DND-41 (cell line): ENCODE results near the gene LAGE3.

Source experiments
- ATAC-seq: fragments of 200-7000 bp; cut with Tn5 transposase; 3 replicates; pipeline ENCODE4 v1.9.1; 2021; ENCODE audit warnings: low read depth; ENCODE audit not compliant: insufficient read depth
- DNase-seq: peaks from one replicate; pipeline ENCODE4 v3.0.0-alpha.2; 2020
- H2AFZ ChIP-seq: 2 replicates; pipeline ENCODE4 v1.6.0; 2012; ENCODE audit warnings: low read depth, low read length
- H3K27ac ChIP-seq: 2 replicates; pipeline ENCODE4 v1.5.1; 2012; ENCODE audit warnings: low read length, inconsistent platforms
- H3K27me3 ChIP-seq: fragments of 200-600 bp; sonication (generic); 2 replicates; pipeline ENCODE4 v1.6.0; 2012; ENCODE audit warnings: low read length, mild to moderate bottlenecking, inconsistent platforms; ENCODE audit not compliant: insufficient read depth, poor library complexity
- H3K36me3 ChIP-seq: 2 replicates; pipeline ENCODE4 v1.5.1; 2012; ENCODE audit warnings: low read length, inconsistent platforms; ENCODE audit not compliant: insufficient read depth
- H3K4me1 ChIP-seq: 2 replicates; pipeline ENCODE4 v1.5.1; 2012; ENCODE audit warnings: mild to moderate bottlenecking, low read length; ENCODE audit not compliant: insufficient read depth
- H3K4me2 ChIP-seq: 2 replicates; pipeline ENCODE4 v1.6.0; 2012; ENCODE audit warnings: mild to moderate bottlenecking, moderate library complexity, low read length, inconsistent platforms; ENCODE audit not compliant: insufficient read depth
- H3K4me3 ChIP-seq, 2 experiments: fragments of 200-600 bp in 1 of 2; shearing (Covaris generic) in 1 of 2; 2 replicates each; pipeline ENCODE4 v1.5.1; 2012 to 2016; ENCODE audit warnings: inconsistent platforms in 2 of 2, low read length in 2 of 2, mild to moderate bottlenecking in 2 of 2, low read depth in 1 of 2, moderate library complexity in 1 of 2
- H3K79me2 ChIP-seq: 2 replicates; pipeline ENCODE4 v1.6.0; 2012; ENCODE audit warnings: low read length, inconsistent platforms; ENCODE audit not compliant: insufficient read depth
- H3K9ac ChIP-seq: 2 replicates; pipeline ENCODE4 v1.6.0; 2012; ENCODE audit warnings: low read depth, mild to moderate bottlenecking, inconsistent platforms, low read length, moderate library complexity
- H3K9me3 ChIP-seq: 2 replicates; pipeline ENCODE4 v1.5.1; 2012; ENCODE audit warnings: low read length, moderate library complexity, mild to moderate bottlenecking, inconsistent platforms; ENCODE audit not compliant: insufficient read depth, severe bottlenecking
- H4K20me1 ChIP-seq: 2 replicates; pipeline ENCODE4 v1.6.0; 2012; ENCODE audit warnings: low read length; ENCODE audit not compliant: insufficient read depth
- EZH2 ChIP-seq: IDR thresholded peaks from 3 replicates; pipeline ENCODE4 v1.6.1; 2012; ENCODE audit warnings: borderline replicate concordance, low read depth, mild to moderate bottlenecking, moderate library complexity, low read length, inconsistent platforms; ENCODE audit not compliant: severe bottlenecking
- TF ChIP-seq, protein P1 (sequence below): IDR thresholded peaks from 2 replicates; pipeline ENCODE4 v1.5.1; 2012; ENCODE audit warnings: borderline replicate concordance, low read length, moderate library complexity, mild to moderate bottlenecking; ENCODE audit not compliant: poor library complexity, severe bottlenecking; ENCODE audit errors: extremely low read depth

Gene LAGE3

DNA sequence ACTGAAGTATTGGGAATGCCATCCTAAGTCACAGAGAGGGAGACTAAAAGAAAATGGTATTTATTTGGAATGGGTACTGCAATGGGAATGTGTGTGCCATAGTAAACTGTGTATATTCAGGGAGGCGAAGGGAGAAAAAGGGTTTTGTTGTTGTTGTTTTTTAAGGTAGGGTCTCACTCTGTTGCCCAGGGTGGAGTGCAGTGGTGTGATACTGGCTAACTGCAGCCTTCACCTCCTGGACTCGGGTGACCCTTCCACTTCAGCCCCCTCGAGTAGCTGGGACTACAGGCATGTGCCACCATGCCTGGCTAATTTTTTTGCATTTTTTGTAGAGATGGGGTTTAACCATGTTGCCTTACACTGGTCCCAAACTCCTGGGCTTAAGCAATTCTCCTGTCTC lies 15.6 kb upstream of the LAGE3 start:
- Histone ChIP-seq H3K4me2 (no peak overlapping the region), H3K36me3 (no peaks in the 10 kb centered on the region), H3K9ac (no peak overlapping the region), H2AFZ (no peak overlapping the region), H3K27ac (no peak overlapping the region), H3K9me3 (no peaks in the 10 kb centered on the region), H3K4me1 (peaks cover 11% of the 10 kb centered on the region), H4K20me1 (no peaks in the 10 kb centered on the region), H3K27me3 (no peaks in the 10 kb centered on the region), H3K4me3 (no peak overlapping the region), H3K79me2 (peaks cover 4% of the 10 kb centered on the region)
- DNase-seq (no peak), ATAC-seq (no peak)
- TF ChIP-seq, protein P1, sequence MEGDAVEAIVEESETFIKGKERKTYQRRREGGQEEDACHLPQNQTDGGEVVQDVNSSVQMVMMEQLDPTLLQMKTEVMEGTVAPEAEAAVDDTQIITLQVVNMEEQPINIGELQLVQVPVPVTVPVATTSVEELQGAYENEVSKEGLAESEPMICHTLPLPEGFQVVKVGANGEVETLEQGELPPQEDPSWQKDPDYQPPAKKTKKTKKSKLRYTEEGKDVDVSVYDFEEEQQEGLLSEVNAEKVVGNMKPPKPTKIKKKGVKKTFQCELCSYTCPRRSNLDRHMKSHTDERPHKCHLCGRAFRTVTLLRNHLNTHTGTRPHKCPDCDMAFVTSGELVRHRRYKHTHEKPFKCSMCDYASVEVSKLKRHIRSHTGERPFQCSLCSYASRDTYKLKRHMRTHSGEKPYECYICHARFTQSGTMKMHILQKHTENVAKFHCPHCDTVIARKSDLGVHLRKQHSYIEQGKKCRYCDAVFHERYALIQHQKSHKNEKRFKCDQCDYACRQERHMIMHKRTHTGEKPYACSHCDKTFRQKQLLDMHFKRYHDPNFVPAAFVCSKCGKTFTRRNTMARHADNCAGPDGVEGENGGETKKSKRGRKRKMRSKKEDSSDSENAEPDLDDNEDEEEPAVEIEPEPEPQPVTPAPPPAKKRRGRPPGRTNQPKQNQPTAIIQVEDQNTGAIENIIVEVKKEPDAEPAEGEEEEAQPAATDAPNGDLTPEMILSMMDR: no peak
- TF ChIP-seq EZH2: no peak

DNA sequence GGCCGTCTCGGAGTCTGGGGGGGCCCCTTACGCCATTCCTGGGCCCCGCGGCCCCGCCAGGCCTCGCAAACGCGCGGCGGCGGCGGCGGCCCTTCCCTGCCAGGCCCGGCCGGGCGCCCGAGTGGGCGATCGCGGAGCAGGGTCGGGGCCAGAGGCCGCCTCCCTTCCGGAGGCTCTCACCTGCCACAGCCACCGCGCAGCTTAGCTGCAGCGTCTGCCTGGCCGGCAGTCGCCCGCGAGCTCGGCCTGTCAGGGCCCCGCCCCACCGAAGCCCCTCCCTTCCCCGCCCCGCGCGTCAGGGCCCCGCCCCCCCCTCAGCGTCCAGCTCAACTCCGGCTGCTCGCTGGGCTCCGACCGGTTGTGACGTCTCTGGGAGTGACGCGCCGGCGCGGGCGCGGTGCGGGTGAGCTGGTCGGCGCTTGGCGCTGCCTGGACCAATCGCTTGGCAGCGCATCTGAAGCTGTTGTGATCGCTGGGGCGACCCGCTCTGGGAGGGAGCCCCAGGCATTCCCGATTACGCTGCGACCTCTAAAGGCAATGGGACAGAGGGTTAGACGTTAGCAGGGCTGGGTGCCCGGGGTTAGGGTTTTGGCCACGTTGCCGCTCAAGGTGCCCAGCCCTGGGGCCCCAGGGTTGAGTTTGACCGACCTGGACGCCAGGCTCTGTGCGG lies 11.5 kb upstream of the LAGE3 start, which contains the start of gene SLC10A3:
Gene SLC10A3 (minus strand): TSS at position 216 of the 670 bp plus-strand sequence. CDS start 1,689 bp downstream, outside the sequence.
- peak within 1 kb of the TSS; percentile 47 to 70 for H3K4me3 ChIP-seq
- DNase-seq (peak; percentile 91), ATAC-seq (peak; percentile 84)
- peaks cover under 1% of the 10 kb centered on the region; the same call in 1 of the 2 replicates for H4K20me1 ChIP-seq
- peak within 1 kb of the TSS; percentile 80 for H3K9ac ChIP-seq
- H3K9me3 ChIP-seq: no peaks in the 10 kb centered on the region
- no peaks in the 10 kb centered on the region for H3K27me3 ChIP-seq
- peak within 1 kb of the TSS; percentile 79 for H3K27ac ChIP-seq
- peaks cover 18% of the 10 kb centered on the region for H3K79me2 ChIP-seq
- H2AFZ ChIP-seq: peak within 1 kb of the TSS; percentile 73
- H3K4me2 ChIP-seq: peak within 1 kb of the TSS; percentile 92
- peaks cover 42% of the 10 kb centered on the region for H3K4me1 ChIP-seq
- TF ChIP-seq, protein P1: peak; percentile 39
- no peak for TF ChIP-seq EZH2
- H3K36me3 ChIP-seq: no peaks in the 10 kb centered on the region; the same call in 1 of the 2 replicates

DNA sequence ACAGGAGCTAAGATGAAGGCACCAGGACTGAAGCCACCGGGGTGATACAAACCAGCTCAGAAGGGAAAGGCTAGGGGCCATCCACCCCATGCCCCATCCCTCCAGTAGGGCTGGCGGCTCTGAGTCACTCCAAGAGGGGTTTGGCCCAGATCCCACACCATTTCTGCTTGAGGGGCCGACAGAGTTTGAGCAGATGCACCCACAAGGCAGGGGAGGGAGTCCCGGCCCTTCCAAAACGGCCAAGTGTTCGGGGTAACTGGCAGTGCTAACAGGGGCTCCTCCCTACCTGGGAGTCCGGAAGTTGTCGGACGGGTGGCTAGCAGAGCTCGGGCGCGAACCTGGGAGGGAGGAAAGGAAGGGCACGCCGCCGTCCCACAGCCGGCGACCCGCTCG lies 10.9 kb upstream of the LAGE3 start:
- Histone ChIP-seq H3K9ac (peak overlapping the region; percentile 80), H4K20me1 (peaks cover 6% of the 10 kb centered on the region), H3K4me3 (peak overlapping the region; percentile 47 to 70), H3K4me1 (peaks cover 47% of the 10 kb centered on the region), H2AFZ (peak overlapping the region; percentile 64), H3K36me3 (peaks cover 5% of the 10 kb centered on the region), H3K79me2 (peaks cover 23% of the 10 kb centered on the region), H3K27ac (peak overlapping the region; percentile 79), H3K27me3 (no peaks in the 10 kb centered on the region), H3K9me3 (no peaks in the 10 kb centered on the region), H3K4me2 (peak overlapping the region; percentile 92)
- ATAC-seq (peak; percentile 8), DNase-seq (peak; percentile 30)
- no peak for TF ChIP-seq EZH2
- TF ChIP-seq, protein P1: no peak
